ENCODE data around the gene MNAT1.

Gene MNAT1

GRCh38 chr14:60796434-60796833 is 61.9 kb downstream of the MNAT1 start:
- TF ChIP-seq CTCF (IDR thresholded peaks at IDR 0.05; ENCODE audit: borderline replicate concordance, extremely low read depth, low read length, poor library complexity, severe bottlenecking) = no peak
- no peak for TF ChIP-seq EZH2 (IDR thresholded peaks at IDR 0.05; ENCODE audit: borderline replicate concordance, low read depth, low read length, severe bottlenecking)
- Histone ChIP-seq H3K27me3 (ENCODE audit: insufficient read depth, low read length, poor library complexity) (no peaks in the 10 kb centered on the region), H4K20me1 (ENCODE audit: insufficient read depth, low read length) (no peaks in the 10 kb centered on the region), H3K4me2 (ENCODE audit: insufficient read depth, low read length) (no peak overlapping the region), H3K27ac (ENCODE audit: low read length) (no peak overlapping the region), H3K9me3 (ENCODE audit: insufficient read depth, low read length, severe bottlenecking) (no peaks in the 10 kb centered on the region), H3K79me2 (ENCODE audit: insufficient read depth, low read length) (peaks cover 3% of the 10 kb centered on the region; the same call in 1 of the 2 replicates), H2AFZ (ENCODE audit: low read depth, low read length) (no peak overlapping the region), H3K4me3 (ENCODE audit: low read depth in 1 of 2, low read length in 2 of 2) (no peak overlapping the region), H3K36me3 (ENCODE audit: insufficient read depth, low read length) (peaks cover 13% of the 10 kb centered on the region; the same call in 1 of the 2 replicates), H3K4me1 (ENCODE audit: insufficient read depth, low read length) (no peaks in the 10 kb centered on the region), H3K9ac (ENCODE audit: low read depth, low read length) (no peak overlapping the region)
- ATAC-seq (ENCODE audit: insufficient read depth, low read depth) (no peak), DNase-seq (no peak)

GRCh38 chr14:60800409-60800808 is 65.8 kb downstream of the MNAT1 start:
- Histone ChIP-seq H2AFZ (ENCODE audit: low read depth, low read length) (no peak overlapping the region), H3K4me3 (ENCODE audit: low read depth in 1 of 2, low read length in 2 of 2) (no peak overlapping the region), H3K36me3 (ENCODE audit: insufficient read depth, low read length) (peaks cover 9% of the 10 kb centered on the region; the same call in 1 of the 2 replicates), H3K9ac (ENCODE audit: low read depth, low read length) (no peak overlapping the region), H3K9me3 (ENCODE audit: insufficient read depth, low read length, severe bottlenecking) (no peaks in the 10 kb centered on the region), H3K4me1 (ENCODE audit: insufficient read depth, low read length) (no peaks in the 10 kb centered on the region), H3K79me2 (ENCODE audit: insufficient read depth, low read length) (no peaks in the 10 kb centered on the region), H4K20me1 (ENCODE audit: insufficient read depth, low read length) (no peaks in the 10 kb centered on the region), H3K27ac (ENCODE audit: low read length) (no peak overlapping the region), H3K27me3 (ENCODE audit: insufficient read depth, low read length, poor library complexity) (no peaks in the 10 kb centered on the region), H3K4me2 (ENCODE audit: insufficient read depth, low read length) (no peak overlapping the region)
- DNase-seq (no peak), ATAC-seq (ENCODE audit: insufficient read depth, low read depth) (no peak)
- TF ChIP-seq CTCF (IDR thresholded peaks at IDR 0.05; ENCODE audit: borderline replicate concordance, extremely low read depth, low read length, poor library complexity, severe bottlenecking) = no peak
- TF ChIP-seq EZH2 (IDR thresholded peaks at IDR 0.05; ENCODE audit: borderline replicate concordance, low read depth, low read length, severe bottlenecking) = no peak

- Histone ChIP-seq H3K4me2 (ENCODE audit: insufficient read depth, low read length) (no peak overlapping the region), H3K4me1 (ENCODE audit: insufficient read depth, low read length) (no peaks in the 10 kb centered on the region), H4K20me1 (ENCODE audit: insufficient read depth, low read length) (no peaks in the 10 kb centered on the region), H2AFZ (ENCODE audit: low read depth, low read length) (no peak overlapping the region), H3K9me3 (ENCODE audit: insufficient read depth, low read length, severe bottlenecking) (no peaks in the 10 kb centered on the region), H3K4me3 (ENCODE audit: low read depth in 1 of 2, low read length in 2 of 2) (no peak overlapping the region), H3K27me3 (ENCODE audit: insufficient read depth, low read length, poor library complexity) (no peaks in the 10 kb centered on the region), H3K79me2 (ENCODE audit: insufficient read depth, low read length) (no peaks in the 10 kb centered on the region), H3K9ac (ENCODE audit: low read depth, low read length) (no peak overlapping the region), H3K36me3 (ENCODE audit: insufficient read depth, low read length) (0 out of 2 replicates have a peak, but pooled peaks cover 9% of the 10 kb centered on the region), H3K27ac (ENCODE audit: low read length) (no peak overlapping the region)
- DNase-seq (no peak), ATAC-seq (ENCODE audit: insufficient read depth, low read depth) (no peak)
- no peak for TF ChIP-seq EZH2 (IDR thresholded peaks at IDR 0.05; ENCODE audit: borderline replicate concordance, low read depth, low read length, severe bottlenecking)
- no peak for TF ChIP-seq CTCF (IDR thresholded peaks at IDR 0.05; ENCODE audit: borderline replicate concordance, extremely low read depth, low read length, poor library complexity, severe bottlenecking)
These were observed 69.3 kb downstream of the MNAT1 start for GRCh38 chr14:60803871-60804270.
